Measurements from ENCODE around the gene MORF4L1.
A peak's percentile ranks its signal among the peaks of the same experiment; 100 is the strongest.

MORF4L1 gene

GRCh38 chr15:78904599-78905358, 32.1 kb downstream of the MORF4L1 start:
- Histone ChIP-seq H3K79me2 (ENCODE audit: insufficient read depth, low read length) (no peaks in the 10 kb centered on the region), H3K36me3 (ENCODE audit: insufficient read depth, low read length) (peaks cover 84% of the 10 kb centered on the region), H3K27me3 (ENCODE audit: insufficient read depth, low read length) (no peaks in the 10 kb centered on the region), H3K27ac (ENCODE audit: low read depth, low read length, poor library complexity, severe bottlenecking) (no peak overlapping the region), H3K4me1 (ENCODE audit: insufficient read depth, low read length, severe bottlenecking) (no peaks in the 10 kb centered on the region), H3F3A (ENCODE audit: insufficient read depth, low read length) (no peaks in the 10 kb centered on the region), H3K9ac (ENCODE audit: low read length) (no peak overlapping the region), H2AFZ (ENCODE audit: low read length) (no peak overlapping the region), H3K4me2 (ENCODE audit: low read length) (no peak overlapping the region), H4K20me1 (ENCODE audit: insufficient read depth, low read length) (no peaks in the 10 kb centered on the region; the same call in 1 of the 2 replicates), H3K9me3 (ENCODE audit: low read length) (no peaks in the 10 kb centered on the region), H3K4me3 (ENCODE audit: low read depth, low read length, poor library complexity, severe bottlenecking) (no peak overlapping the region), H3K9me2 (ENCODE audit: low read depth, low read length) (no peaks in the 10 kb centered on the region)
- no peak for TF ChIP-seq EZH2 (IDR thresholded peaks at IDR 0.05; ENCODE audit: borderline replicate concordance, low read length)
- TF ChIP-seq CTCF (IDR thresholded peaks at IDR 0.05; ENCODE audit: low read length) = no peak

DNA sequence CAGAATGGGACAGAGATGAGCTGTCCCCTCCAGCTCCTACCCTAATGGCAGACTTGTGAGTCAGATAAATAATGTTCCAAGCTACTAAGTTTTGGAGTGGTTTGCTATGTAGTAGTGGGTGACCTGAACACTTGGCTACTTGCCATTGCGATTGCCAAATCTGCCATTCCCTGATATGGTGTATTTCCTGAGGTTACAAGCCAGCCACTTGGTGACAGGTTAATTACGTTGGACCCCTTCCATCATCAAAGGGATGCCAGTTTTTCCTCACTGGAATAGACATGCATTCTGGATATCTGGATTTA, 33.6 kb downstream of the MORF4L1 start:
- TF ChIP-seq EZH2 (IDR thresholded peaks at IDR 0.05; ENCODE audit: borderline replicate concordance, low read length) = no peak
- no peak for TF ChIP-seq CTCF (IDR thresholded peaks at IDR 0.05; ENCODE audit: low read length)
- Histone ChIP-seq H3K4me2 (ENCODE audit: low read length) (no peak overlapping the region), H2AFZ (ENCODE audit: low read length) (no peak overlapping the region), H3K79me2 (ENCODE audit: insufficient read depth, low read length) (no peaks in the 10 kb centered on the region), H4K20me1 (ENCODE audit: insufficient read depth, low read length) (no peaks in the 10 kb centered on the region), H3K36me3 (ENCODE audit: insufficient read depth, low read length) (peaks cover 84% of the 10 kb centered on the region), H3K9ac (ENCODE audit: low read length) (no peak overlapping the region), H3K27ac (ENCODE audit: low read depth, low read length, poor library complexity, severe bottlenecking) (no peak overlapping the region), H3K27me3 (ENCODE audit: insufficient read depth, low read length) (no peaks in the 10 kb centered on the region), H3K9me3 (ENCODE audit: low read length) (no peaks in the 10 kb centered on the region), H3F3A (ENCODE audit: insufficient read depth, low read length) (no peaks in the 10 kb centered on the region), H3K9me2 (ENCODE audit: low read depth, low read length) (no peaks in the 10 kb centered on the region), H3K4me1 (ENCODE audit: insufficient read depth, low read length, severe bottlenecking) (no peaks in the 10 kb centered on the region), H3K4me3 (ENCODE audit: low read depth, low read length, poor library complexity, severe bottlenecking) (no peak overlapping the region)

- Histone ChIP-seq H3K36me3 (ENCODE audit: insufficient read depth, low read length) (peaks cover 84% of the 10 kb centered on the region), H3K27ac (ENCODE audit: low read depth, low read length, poor library complexity, severe bottlenecking) (no peak overlapping the region), H3K4me2 (ENCODE audit: low read length) (no peak overlapping the region), H3K9me3 (ENCODE audit: low read length) (no peaks in the 10 kb centered on the region), H4K20me1 (ENCODE audit: insufficient read depth, low read length) (no peaks in the 10 kb centered on the region), H3K79me2 (ENCODE audit: insufficient read depth, low read length) (no peaks in the 10 kb centered on the region), H3K4me1 (ENCODE audit: insufficient read depth, low read length, severe bottlenecking) (no peaks in the 10 kb centered on the region), H2AFZ (ENCODE audit: low read length) (no peak overlapping the region), H3K27me3 (ENCODE audit: insufficient read depth, low read length) (no peaks in the 10 kb centered on the region), H3K9ac (ENCODE audit: low read length) (no peak overlapping the region), H3K4me3 (ENCODE audit: low read depth, low read length, poor library complexity, severe bottlenecking) (no peak overlapping the region), H3F3A (ENCODE audit: insufficient read depth, low read length) (no peaks in the 10 kb centered on the region), H3K9me2 (ENCODE audit: low read depth, low read length) (no peaks in the 10 kb centered on the region)
- TF ChIP-seq CTCF (IDR thresholded peaks at IDR 0.05; ENCODE audit: low read length) (peak; percentile 24; the same call in 1 of the 2 replicates), EZH2 (IDR thresholded peaks at IDR 0.05; ENCODE audit: borderline replicate concordance, low read length) (no peak)
These were observed 34.9 kb downstream of the MORF4L1 start for GRCh38 chr15:78907577-78907976.

All from OCI-LY1 (cell line).